Dermis microvascular lymphatic vessel endothelial cell (primary cell): ENCODE measurements around the gene PFDN2. TPM values are rescaled to one million over a fixed set of nuclear protein-coding genes. Genes with fewer than 3 reads are reported as not detected.

Experiments used
- DNase-seq, 2 donors: peaks; one replicate each; pipeline versions ENCODE4 v3.0.0 to v3.0.0-alpha.2; 2010; ENCODE audit warnings: low read depth in 2 of 2
- total RNA-seq: library from RNA; depleted of rRNA; stranded (reverse); fragments of >200 nt; gene quantifications from 2 replicates; pipeline ENCODE4 v1.2.1, GENCODE V29; 2014

Gene PFDN2
- total RNA-seq, 1 donor from 2014 or later: 27.7 TPM

DNA sequence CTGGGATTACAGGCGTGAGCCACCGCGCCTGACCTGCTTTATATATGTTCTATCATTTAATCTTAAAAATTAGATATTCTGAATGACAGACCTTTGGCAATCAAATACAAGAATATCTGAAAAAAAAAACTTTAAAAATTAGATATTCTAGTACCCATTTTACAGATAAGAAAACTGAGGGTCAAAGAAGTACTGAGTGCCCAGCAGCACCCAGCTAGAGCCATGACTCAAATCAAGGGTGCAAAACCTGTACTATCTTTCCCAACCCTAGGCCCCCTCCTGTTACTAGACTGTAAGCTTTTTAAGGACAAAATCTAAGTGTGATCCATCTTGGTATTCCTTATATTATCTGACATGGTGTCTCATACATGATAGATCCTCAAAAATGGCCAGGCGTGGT lies 56.4 kb downstream of the PFDN2 start:
- DNase-seq: no peak

DNA sequence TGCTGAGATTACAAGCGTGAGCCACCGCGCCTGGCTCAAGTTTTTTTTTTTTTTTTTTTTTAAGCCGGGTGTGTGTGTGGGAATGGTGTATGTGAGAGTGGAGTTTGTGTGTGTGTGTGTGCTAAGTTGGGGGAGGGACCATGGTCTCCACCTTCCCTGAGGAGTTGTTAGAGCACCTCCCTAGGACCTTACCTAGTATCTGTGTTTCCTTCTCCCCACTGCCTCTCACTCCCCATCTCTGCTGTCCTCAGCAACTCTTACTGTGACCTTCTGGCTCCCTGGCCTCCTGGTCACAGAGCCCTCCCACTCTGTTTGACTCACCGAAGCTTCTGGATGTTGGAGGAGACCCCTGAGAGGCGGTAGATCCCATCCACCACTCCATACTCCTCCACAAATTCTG lies 58.5 kb downstream of the PFDN2 start:
- no peak for DNase-seq

DNA sequence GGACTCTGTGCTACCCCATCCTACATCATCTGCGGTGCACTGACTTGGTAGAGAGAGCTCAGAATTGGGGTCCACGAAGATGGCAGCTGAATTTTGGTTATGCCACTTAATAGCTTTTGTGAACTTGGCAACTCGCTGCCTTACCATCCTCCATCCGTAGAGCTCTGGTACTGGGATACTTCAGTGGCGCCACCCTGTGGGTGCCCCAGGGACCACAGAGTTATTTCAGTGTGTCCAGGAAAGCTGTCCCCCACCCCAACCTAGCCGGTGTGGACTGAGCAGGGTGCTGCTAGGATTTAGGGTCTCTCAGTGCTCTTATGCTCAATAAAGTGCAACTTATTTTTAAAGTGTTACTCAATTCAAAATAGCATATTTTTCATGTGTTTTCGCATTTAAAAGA lies 63.0 kb downstream of the PFDN2 start:
- no peak for DNase-seq

DNA sequence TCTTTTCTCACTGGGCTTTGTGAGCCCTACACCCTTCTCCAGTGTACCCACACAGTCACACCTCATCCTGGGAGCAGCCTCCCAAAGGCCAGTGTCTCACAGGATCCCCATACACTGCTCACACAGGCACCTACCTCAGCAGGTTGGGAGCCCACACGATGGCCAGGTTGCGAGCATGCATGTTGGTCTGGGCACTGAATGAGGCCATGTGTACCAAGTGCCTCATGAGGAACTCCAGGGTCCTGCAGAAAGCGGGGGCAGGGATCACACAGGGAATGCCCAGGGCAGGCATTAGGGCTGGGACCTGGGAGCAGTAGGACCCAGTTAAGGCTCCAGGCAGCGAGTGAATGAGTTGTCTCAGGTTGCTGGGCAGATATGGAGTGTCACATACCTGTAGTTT lies 63.6 kb downstream of the PFDN2 start:
- DNase-seq: no peak

DNA sequence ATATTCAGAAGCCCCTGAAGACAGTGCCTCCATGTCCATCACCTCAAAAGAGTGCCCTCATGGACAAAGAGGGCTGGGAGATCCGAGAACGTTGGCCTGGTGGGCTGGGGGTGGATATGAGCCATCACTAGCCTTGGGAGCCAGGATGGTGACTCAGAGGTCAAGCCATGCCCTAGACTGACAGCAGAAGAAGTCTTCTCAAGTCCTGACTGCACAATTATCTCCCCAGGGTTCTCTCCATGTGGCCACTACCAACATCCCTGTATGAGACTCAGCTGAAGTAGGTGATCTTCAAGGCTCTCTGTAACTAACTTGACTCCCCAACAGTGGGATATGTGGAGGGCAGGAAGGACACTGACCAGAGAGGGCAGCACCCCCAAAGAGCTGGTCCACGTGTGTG lies 64.9 kb downstream of the PFDN2 start:
- no peak for DNase-seq

DNA sequence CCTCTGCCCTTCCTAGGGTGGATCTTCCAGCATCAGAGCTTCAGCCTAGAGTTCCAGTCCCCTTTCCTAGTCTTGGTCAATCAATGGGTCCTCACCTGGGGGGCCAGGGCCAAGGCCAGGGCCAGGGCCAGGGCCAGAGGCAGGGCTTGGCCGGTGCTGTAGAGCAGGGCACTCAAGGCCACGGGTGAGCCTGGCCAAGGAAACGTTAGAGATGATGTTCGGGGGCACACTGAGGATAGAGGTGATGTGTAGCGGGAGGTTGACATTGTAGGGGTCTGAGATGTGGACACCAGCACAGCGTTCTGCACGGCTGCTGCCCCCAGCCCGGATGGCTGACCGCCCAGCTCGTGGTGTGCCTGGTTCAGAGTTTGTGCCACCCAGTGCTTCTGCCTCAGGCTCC lies 66.6 kb downstream of the PFDN2 start:
- no peak for DNase-seq

Other genes starting within 250 kb of the PFDN2 start
- gene ITLN1, start 232.9 kb downstream of the PFDN2 start, total RNA-seq: not detected in 2 replicates
- gene ITLN2, start 163.2 kb downstream of the PFDN2 start, total RNA-seq: not detected in 2 replicates
- 92.2 and 191 TPM in 2 replicates for gene F11R, start 96.9 kb downstream of the PFDN2 start, total RNA-seq
- gene TSTD1, start 79.1 kb downstream of the PFDN2 start, total RNA-seq: 6.0 and 6.7 TPM in 2 replicates
- 83.2 and 94.9 TPM in 2 replicates for gene USF1, start 72.1 kb downstream of the PFDN2 start, total RNA-seq
- not detected in 2 replicates for gene ARHGAP30, start 48.1 kb downstream of the PFDN2 start, total RNA-seq
- under 0.01 and 0.26 TPM in 2 replicates for gene NECTIN4, start 28.5 kb downstream of the PFDN2 start, total RNA-seq
- 0.76 and 1.7 TPM in 2 replicates for gene KLHDC9, start 19.7 kb downstream of the PFDN2 start, total RNA-seq
- gene NIT1, start 68 bp upstream of the PFDN2 start, total RNA-seq: 8.6 and 10.0 TPM in 2 replicates
- gene DEDD, start 14.6 kb upstream of the PFDN2 start, total RNA-seq: 32.3 and 60.6 TPM in 2 replicates
- 108 and 127 TPM in 2 replicates for gene UFC1, start 35.9 kb upstream of the PFDN2 start, total RNA-seq
- gene USP21, start 41.5 kb upstream of the PFDN2 start, total RNA-seq: 3.3 and 5.6 TPM in 2 replicates
- 13.0 and 18.3 TPM in 2 replicates for gene PPOX, start 48.4 kb upstream of the PFDN2 start, total RNA-seq
- 17.5 and 28.6 TPM in 2 replicates for gene B4GALT3, start 59.5 kb upstream of the PFDN2 start, total RNA-seq
- gene ADAMTS4, start 81.0 kb upstream of the PFDN2 start, total RNA-seq: 12.5 and 15.8 TPM in 2 replicates
- 196 and 206 TPM in 2 replicates for gene NDUFS2, start 84.3 kb upstream of the PFDN2 start, total RNA-seq
- 0.13 and 0.26 TPM in 2 replicates for gene FCER1G, start 97.3 kb upstream of the PFDN2 start, total RNA-seq
- not detected in 2 replicates for gene APOA2, start 105.6 kb upstream of the PFDN2 start, total RNA-seq
- gene TOMM40L, start 108.0 kb upstream of the PFDN2 start, total RNA-seq: 12.2 and 14.4 TPM in 2 replicates
- not detected in 2 replicates for gene NR1I3, start 120.2 kb upstream of the PFDN2 start, total RNA-seq
- not detected in 2 replicates for gene PCP4L1, start 140.7 kb upstream of the PFDN2 start, total RNA-seq
- 1.5 and 2.0 TPM in 2 replicates for gene MPZ, start 191.9 kb upstream of the PFDN2 start, total RNA-seq
- gene SDHC, start 196.3 kb upstream of the PFDN2 start, total RNA-seq: 18.0 and 21.5 TPM in 2 replicates
- gene CFAP126, start 249.8 kb upstream of the PFDN2 start, total RNA-seq: not detected in 2 replicates